Activated CD8-positive, alpha-beta memory T cell treated with anti-CD3 and anti-CD28 coated beads for 1 hour (primary cell): ENCODE measurements around the gene KIF5C.

Experiments
- DNase-seq, 2 donors: peaks; one replicate each; pipeline ENCODE4 v3.0.0-alpha.2; 2020; ENCODE audit warnings: low read depth in 1 of 2; ENCODE audit errors: extremely low read depth in 1 of 2

The KIF5C gene

GRCh38 chr2:148922776-148923475 lies 47.9 kb downstream of the KIF5C start:
- no peak for DNase-seq

GRCh38 chr2:148924514-148925178 lies 49.6 kb downstream of the KIF5C start:
- no peak for DNase-seq

- DNase-seq: peak in 1 of 2 donors; percentile 31
Observed at GRCh38 chr2:148926291-148926961, 51.4 kb downstream of the KIF5C start.

- no peak for DNase-seq
Observed at GRCh38 chr2:148926981-148927401, 52.0 kb downstream of the KIF5C start.

GRCh38 chr2:148928395-148928794 lies 53.4 kb downstream of the KIF5C start:
- DNase-seq: no peak

GRCh38 chr2:148930046-148930775 lies 55.2 kb downstream of the KIF5C start:
- no peak for DNase-seq

GRCh38 chr2:148932536-148932935 lies 57.5 kb downstream of the KIF5C start:
- DNase-seq: no peak

- no peak for DNase-seq
Observed at GRCh38 chr2:148933456-148933855, 58.4 kb downstream of the KIF5C start.

GRCh38 chr2:148935791-148936190 lies 60.8 kb downstream of the KIF5C start:
- DNase-seq: no peak

- no peak for DNase-seq
Observed at GRCh38 chr2:148936857-148937450, 61.9 kb downstream of the KIF5C start.

- no peak for DNase-seq
Observed at GRCh38 chr2:148939271-148939670, 64.2 kb downstream of the KIF5C start.

- no peak for DNase-seq
Observed at GRCh38 chr2:148943097-148943496, 68.1 kb downstream of the KIF5C start.

- no peak for DNase-seq
Observed at GRCh38 chr2:148944536-148944935, 69.5 kb downstream of the KIF5C start.

GRCh38 chr2:148947299-148947698 lies 72.3 kb downstream of the KIF5C start:
- DNase-seq: no peak

GRCh38 chr2:148948868-148949267 lies 73.8 kb downstream of the KIF5C start:
- no peak for DNase-seq

- no peak for DNase-seq
Observed at GRCh38 chr2:148949348-148949747, 74.3 kb downstream of the KIF5C start.

- no peak for DNase-seq
Observed at GRCh38 chr2:148952621-148953020, 77.6 kb downstream of the KIF5C start.

GRCh38 chr2:148953426-148953825 lies 78.4 kb downstream of the KIF5C start:
- no peak for DNase-seq

- DNase-seq: no peak
Observed at GRCh38 chr2:148954536-148954935, 79.5 kb downstream of the KIF5C start.

GRCh38 chr2:148955798-148956197 lies 80.8 kb downstream of the KIF5C start:
- no peak for DNase-seq

- DNase-seq: no peak
Observed at GRCh38 chr2:148957023-148957422, 82.0 kb downstream of the KIF5C start.
